ENCODE measurements around the gene NVL. TPM values are rescaled to one million over a fixed set of nuclear protein-coding genes. Genes with fewer than 3 reads are reported as not detected.

Gene NVL
- polyA plus RNA-seq, 3 donors, result 37.0 to 45.4 (median 39.8) TPM

DNA sequence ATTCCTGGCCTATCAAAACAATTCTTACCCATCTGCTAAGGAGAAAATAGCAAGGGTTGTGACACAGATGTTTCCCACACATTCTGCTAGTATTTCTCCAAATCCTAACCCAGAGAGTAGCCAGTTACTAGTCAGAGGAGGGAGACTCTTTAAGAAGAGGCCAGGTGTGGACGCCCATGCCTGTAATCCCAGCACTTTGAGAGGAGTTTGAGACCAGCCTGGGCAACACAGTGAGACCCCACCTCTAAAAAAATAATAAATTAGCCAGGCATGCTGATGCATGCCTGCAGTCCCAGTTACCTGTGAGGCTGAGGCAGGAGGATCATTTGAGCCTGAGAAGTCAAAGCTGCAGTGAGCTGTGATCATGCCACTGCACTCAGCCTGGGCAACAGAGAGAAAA is 28.6 kb downstream of the NVL start:
- DNase-seq (ENCODE audit: extremely low read depth in 1 of 11, low read depth in 9 of 11, low spot score in 4 of 11), result no peak

- DNase-seq (ENCODE audit: extremely low read depth in 1 of 11, low read depth in 9 of 11, low spot score in 4 of 11), result no peak
These were observed 29.6 kb downstream of the NVL start for GRCh38 chr1:224300346-224300745.

DNA sequence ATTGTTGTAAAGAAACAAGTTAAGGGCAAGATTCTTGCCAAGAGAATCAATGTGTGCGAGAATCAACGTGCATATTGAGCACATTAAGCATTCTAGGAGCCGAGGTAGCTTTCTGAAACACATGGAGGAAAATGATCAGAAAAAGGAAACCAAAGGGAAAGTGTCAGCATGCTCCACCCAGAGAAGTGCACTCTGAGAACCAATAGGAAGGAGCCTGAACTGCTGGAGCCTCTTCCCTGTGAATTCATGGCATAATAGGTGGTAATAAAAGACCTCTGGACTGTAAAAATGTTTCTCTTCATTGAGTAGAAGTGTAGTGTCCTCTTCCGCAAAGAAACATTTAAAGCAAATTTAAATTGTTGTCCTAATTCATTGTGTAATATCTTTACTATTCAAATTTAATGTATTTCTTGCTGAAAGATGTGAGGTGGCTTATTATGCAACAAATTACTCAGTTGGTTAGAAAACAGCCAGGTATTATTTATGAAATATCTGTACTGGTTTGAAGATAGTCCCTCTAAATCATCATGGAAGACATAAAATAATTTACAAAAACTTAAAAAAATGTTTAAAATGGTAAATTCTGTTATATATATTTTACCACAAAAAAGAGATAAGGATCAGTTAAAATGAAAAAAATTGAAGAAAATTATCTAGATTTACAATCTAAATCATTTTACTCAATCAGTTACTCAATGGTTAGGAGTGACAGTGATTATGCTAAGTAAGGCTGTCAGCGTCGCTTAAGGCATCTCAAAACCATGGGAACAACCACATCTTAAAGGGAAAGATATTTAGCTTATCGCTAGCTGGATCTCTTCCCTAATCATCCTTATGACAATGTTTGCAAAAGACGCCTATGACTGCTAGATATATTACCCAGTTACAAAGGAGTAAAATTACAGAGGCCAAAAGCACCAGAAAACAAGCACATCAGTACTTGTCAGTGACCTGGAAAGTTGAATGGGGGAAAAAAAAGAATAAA is 31.3 kb downstream of the NVL start:
- no peak for DNase-seq (ENCODE audit: extremely low read depth in 1 of 11, low read depth in 9 of 11, low spot score in 4 of 11)

- no peak for DNase-seq (ENCODE audit: extremely low read depth in 1 of 11, low read depth in 9 of 11, low spot score in 4 of 11)
These were observed 35.2 kb downstream of the NVL start for GRCh38 chr1:224294775-224295174.

DNA sequence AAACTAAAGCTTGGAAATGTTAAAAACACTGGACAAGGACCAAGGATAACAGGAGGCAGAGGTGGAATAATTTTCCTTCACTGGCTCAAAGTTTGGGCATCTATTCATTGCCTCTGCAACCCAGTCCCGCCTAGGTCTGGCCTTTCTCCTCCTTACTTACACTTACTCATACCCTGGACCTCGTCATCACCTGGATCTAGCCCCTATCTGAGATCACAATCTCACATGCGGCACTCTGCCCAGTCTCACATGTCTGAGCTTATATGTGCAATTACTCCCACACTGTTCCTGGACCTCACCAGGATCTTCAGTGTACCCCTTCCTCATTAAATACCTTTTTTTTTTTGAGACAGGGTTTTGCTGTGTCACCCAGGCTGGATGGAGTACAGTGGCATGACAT is 37.6 kb downstream of the NVL start:
- DNase-seq (ENCODE audit: extremely low read depth in 1 of 11, low read depth in 9 of 11, low spot score in 4 of 11), result no peak

- DNase-seq (ENCODE audit: extremely low read depth in 1 of 11, low read depth in 9 of 11, low spot score in 4 of 11), result no peak
These were observed 40.6 kb downstream of the NVL start for GRCh38 chr1:224289396-224289795.

- DNase-seq (ENCODE audit: extremely low read depth in 1 of 11, low read depth in 9 of 11, low spot score in 4 of 11), result no peak
These were observed 42.3 kb downstream of the NVL start for GRCh38 chr1:224287714-224288113.

- no peak for DNase-seq (ENCODE audit: extremely low read depth in 1 of 11, low read depth in 9 of 11, low spot score in 4 of 11)
These were observed 47.8 kb downstream of the NVL start for GRCh38 chr1:224282140-224282539.

DNA sequence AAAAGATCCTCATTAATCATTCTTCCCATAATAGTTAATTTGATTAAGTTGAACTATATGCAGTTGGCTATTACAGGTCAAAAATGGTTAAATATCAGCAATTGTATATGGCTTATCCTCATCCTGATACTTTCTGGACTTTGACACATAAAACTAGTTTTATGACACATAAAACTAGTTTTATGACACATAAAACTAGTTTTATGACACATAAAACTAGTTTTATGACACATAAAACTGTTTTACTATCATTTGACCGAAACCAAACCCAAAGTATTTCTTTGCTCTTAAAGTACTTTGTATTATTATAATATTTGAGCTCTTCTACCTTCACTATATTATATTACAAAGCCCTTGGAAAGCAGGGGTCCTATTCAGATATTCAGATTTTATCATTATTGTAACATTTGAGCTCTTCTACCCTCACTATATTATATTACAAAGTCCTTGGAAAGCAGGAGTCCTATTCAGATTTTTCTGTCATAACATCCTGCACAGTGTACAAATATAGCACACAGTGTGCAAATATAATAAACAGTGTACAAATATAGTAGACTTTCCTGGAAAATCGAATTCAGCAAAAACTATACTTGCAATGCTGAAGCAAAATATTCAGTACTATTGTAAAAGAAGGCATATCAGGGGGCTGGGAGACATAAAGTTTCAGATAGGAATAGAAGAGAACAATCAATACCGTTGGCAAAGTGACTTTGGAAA is 53.0 kb downstream of the NVL start:
- DNase-seq (ENCODE audit: extremely low read depth in 1 of 11, low read depth in 9 of 11, low spot score in 4 of 11), result no peak

DNA sequence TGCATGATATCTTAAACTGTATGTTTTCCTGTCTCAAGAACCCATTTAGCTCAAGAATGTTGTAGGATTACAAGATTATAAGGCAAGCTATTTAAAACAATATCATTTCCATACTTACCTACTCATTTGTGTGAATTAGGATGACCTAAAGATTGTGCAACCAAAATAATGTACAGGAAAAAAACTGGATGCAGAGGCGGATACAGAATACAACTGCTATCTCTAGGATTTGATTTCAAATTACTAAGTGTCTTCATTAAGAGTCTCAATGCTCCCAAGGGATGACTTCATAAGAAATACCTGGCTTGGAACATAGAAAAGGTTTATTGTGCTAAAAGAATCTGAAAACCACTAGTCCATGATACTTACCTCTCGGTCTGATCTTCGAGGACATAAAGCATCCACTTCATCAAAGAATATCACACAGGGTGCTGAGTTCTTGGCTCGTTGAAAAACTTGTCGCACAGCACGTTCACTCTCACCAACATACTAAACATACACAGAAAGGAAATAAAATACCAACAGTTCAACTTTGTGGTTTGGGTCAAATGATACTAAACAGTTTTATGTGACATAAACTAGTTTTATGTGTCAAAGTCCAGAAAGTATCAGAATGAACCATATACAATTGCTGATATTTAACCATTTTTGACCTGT is 54.9 kb downstream of the NVL start:
- DNase-seq (ENCODE audit: extremely low read depth in 1 of 11, low read depth in 9 of 11, low spot score in 4 of 11), result no peak

GRCh38 chr1:224273641-224274040 is 56.3 kb downstream of the NVL start:
- DNase-seq (ENCODE audit: extremely low read depth in 1 of 11, low read depth in 9 of 11, low spot score in 4 of 11), result no peak

- DNase-seq (ENCODE audit: extremely low read depth in 1 of 11, low read depth in 9 of 11, low spot score in 4 of 11), result no peak
These were observed 58.9 kb downstream of the NVL start for GRCh38 chr1:224271106-224271505.

DNA sequence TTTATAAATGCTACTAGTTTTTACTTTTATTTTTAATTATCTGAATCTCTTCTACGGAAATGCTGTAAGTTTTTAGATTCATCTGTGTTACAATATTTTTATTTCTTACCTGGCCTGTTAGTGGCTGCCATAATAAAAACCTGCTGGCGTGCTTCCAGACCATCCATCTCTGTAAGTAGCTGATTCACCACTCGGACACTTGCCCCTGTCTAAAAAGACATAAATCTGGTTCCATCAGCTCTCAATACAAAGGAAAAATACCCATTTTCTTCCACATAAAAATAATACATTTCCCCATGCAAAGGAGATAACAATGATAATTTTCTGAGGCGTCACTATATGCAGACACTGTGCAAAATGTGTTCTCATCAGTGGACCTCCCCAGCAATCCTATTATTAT is 62.0 kb downstream of the NVL start:
- no peak for DNase-seq (ENCODE audit: extremely low read depth in 1 of 11, low read depth in 9 of 11, low spot score in 4 of 11)

DNA sequence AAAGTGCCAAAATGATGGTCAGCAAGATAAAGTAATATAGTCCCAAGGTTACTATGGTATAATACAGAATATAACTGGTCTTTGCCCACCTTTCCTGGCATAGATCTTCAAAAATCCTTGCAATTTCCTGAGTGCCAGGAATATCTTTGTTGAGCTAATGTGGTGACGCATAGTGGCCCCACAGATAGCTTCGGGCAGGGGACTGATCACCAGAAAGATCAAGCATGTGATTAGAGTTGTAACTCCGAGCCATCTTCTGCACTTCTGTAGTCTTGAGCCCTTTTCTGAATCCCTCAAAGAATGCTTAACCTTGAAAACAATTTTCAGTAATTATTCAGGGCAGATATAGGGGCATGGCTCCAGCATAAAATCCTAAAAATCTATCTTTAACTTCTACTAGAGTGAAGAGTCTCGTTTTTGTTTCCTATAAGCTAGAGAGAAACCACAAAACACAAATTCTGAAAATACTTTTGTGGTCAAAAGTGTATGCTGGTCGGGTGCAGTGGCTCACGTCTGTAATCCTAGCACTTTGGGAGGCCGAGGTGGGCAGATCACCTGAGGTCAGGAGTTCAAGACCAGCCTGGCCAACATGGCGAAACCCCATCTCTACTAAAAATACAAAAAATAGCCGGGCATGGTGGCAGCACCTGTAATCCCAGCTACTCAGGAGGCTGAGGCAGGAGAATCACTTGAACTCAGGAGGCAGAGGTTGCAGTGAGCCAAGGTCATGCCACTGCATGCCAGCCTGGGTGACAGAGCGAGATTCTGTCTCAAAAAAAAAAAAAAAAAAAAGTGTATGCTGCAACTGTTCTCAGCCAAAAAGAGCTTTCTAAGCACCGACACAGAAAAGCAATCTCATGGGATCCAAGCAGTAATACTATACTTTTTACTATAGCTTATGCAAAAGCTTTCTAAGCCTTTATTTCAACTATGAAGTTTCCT is 62.8 kb downstream of the NVL start:
- DNase-seq (ENCODE audit: extremely low read depth in 1 of 11, low read depth in 9 of 11, low spot score in 4 of 11), result no peak

DNA sequence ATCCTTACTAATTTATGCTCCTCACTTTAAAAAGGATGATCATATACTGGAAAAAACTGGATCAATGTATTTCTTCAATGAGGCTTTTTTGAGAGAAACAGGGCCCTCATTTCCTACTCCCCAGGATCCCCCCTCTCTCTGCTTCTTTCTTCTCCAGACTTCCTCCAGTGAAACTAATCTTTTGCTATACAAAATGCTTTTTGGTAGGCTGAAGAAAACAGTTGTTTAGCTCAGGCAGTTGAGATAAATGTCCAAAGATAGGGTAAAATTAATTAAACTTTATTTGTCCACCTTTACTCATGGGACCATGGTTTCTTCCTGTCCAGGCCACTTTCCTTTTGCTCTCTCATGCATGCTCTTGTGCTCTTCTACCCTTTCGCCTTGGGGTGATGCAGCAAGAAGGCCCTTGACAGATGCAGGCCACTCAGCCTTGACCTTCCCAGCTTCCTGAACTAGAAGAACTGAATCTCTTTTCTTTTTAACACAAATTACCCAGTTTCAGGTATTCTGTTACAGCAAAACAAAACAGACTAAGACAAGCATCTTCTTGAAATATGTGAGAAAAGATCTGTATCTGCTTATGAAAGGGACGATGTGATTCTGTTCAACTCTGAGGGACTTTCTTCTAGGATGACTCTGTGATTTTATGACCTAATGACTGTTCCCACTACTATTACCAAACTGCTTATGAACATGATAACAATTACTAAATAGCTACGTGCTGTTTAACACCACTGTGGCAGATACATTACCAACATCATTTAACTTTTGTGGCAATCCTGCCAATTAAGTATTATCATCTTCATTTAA is 63.7 kb downstream of the NVL start:
- peak in 2 of 11 donors; percentile 4 for DNase-seq (ENCODE audit: extremely low read depth in 1 of 11, low read depth in 9 of 11, low spot score in 4 of 11)

- DNase-seq (ENCODE audit: extremely low read depth in 1 of 11, low read depth in 9 of 11, low spot score in 4 of 11), result no peak
These were observed 65.7 kb downstream of the NVL start for GRCh38 chr1:224264321-224264720.

- no peak for DNase-seq (ENCODE audit: extremely low read depth in 1 of 11, low read depth in 9 of 11, low spot score in 4 of 11)
These were observed 67.5 kb downstream of the NVL start for GRCh38 chr1:224262373-224263054.

Data from renal cortex interstitium (tissue), 11 donors.